PC-3 (cell line): ENCODE results near the gene KRABD2.

Source experiments
- ATAC-seq: fragments of 200-7000 bp; cut with Tn5 transposase; 2 replicates; pipeline ENCODE4 v1.9.1; 2020; ENCODE audit warnings: mild to moderate bottlenecking, moderate library complexity
- BruUV-seq: library from RNA; stranded (reverse); fragments of 400-500 nt; replicated peaks from 2 replicates; lab custom pipeline; 2021; lab: Mats Ljungman, UMichigan
- CTCF ChIA-PET: fragments of 300-600 bp; sonication (Branson Sonifier 250); formaldehyde crosslinking; loops from one replicate; lab custom pipeline; 2022; ENCODE audit warnings: antibody characterized with exemption; lab: Charles Lee
- POLR2A ChIA-PET: fragments of 300-600 bp; sonication (Branson Sonifier 250); formaldehyde crosslinking; loops from one replicate; lab custom pipeline; 2022; ENCODE audit warnings: antibody characterized with exemption; ENCODE audit not compliant: unreplicated experiment; lab: Charles Lee
- DNase-seq: peaks from one replicate; pipeline ENCODE4 v3.0.0-alpha.2; 2015
- H2AFZ ChIP-seq: fragments of 300-600 bp; sonication (generic); 2 replicates; pipeline ENCODE4 v1.6.0; 2016; ENCODE audit warnings: antibody characterized with exemption, low read length
- H3F3A ChIP-seq: fragments of 300-600 bp; sonication (generic); one replicate; pipeline ENCODE4 v1.6.0; 2017; ENCODE audit warnings: antibody characterized with exemption, low read length, control low read depth, mild to moderate bottlenecking; ENCODE audit not compliant: unreplicated experiment
- H3K27ac ChIP-seq: fragments of 300-600 bp; sonication (generic); 2 replicates; pipeline ENCODE4 v1.5.1; 2016; ENCODE audit warnings: mild to moderate bottlenecking, low read length
- H3K27me3 ChIP-seq: fragments of 300-600 bp; sonication (generic); 2 replicates; pipeline ENCODE4 v1.6.1; 2016; ENCODE audit warnings: low read length, mixed read lengths
- H3K36me3 ChIP-seq: fragments of 300-600 bp; sonication (generic); 2 replicates; pipeline ENCODE4 v1.6.1; 2016; ENCODE audit warnings: low read depth, mixed run types, low read length, mixed read lengths
- H3K4me1 ChIP-seq: fragments of 300-600 bp; sonication (generic); 2 replicates; pipeline ENCODE4 v1.5.1; 2016; ENCODE audit warnings: low read length; ENCODE audit not compliant: insufficient read depth
- H3K4me2 ChIP-seq: fragments of 300-600 bp; sonication (generic); 2 replicates; pipeline ENCODE4 v1.6.0; 2016; ENCODE audit warnings: low read length
- H3K4me3 ChIP-seq: fragments of 300-600 bp; sonication (generic); 2 replicates; pipeline ENCODE4 v1.5.1; 2016; ENCODE audit warnings: mild to moderate bottlenecking, low read length, mixed read lengths
- H3K79me2 ChIP-seq: fragments of 300-600 bp; sonication (generic); 2 replicates; pipeline ENCODE4 v1.6.1; 2017; ENCODE audit warnings: low read length, mixed read lengths
- H3K9ac ChIP-seq: fragments of 300-600 bp; sonication (generic); 2 replicates; pipeline ENCODE4 v1.6.0; 2016; ENCODE audit warnings: mild to moderate bottlenecking, low read length
- H3K9me2 ChIP-seq: fragments of 300-600 bp; sonication (generic); replicated peaks from 2 replicates; pipeline ENCODE4 v1.6.1; 2016; ENCODE audit warnings: mixed run types, low read length, mixed read lengths
- H3K9me3 ChIP-seq: fragments of 300-600 bp; sonication (generic); 2 replicates; pipeline ENCODE4 v1.6.1; 2016; ENCODE audit warnings: low read length, mixed read lengths
- H4K20me1 ChIP-seq: fragments of 300-600 bp; sonication (generic); 2 replicates; pipeline ENCODE4 v1.6.1; 2016; ENCODE audit warnings: low read length, mixed read lengths
- EZH2 ChIP-seq: fragments of 300-600 bp; sonication (generic); IDR thresholded peaks from one replicate; pipeline ENCODE4 v1.6.1; 2017; ENCODE audit warnings: antibody characterized with exemption, mild to moderate bottlenecking, low read length; ENCODE audit not compliant: unreplicated experiment
- EZH2phosphoT487 ChIP-seq: fragments of 300-600 bp; sonication (generic); IDR thresholded peaks from 2 replicates; pipeline ENCODE4 v1.6.1; 2018; ENCODE audit warnings: mild to moderate bottlenecking, antibody characterized with exemption, low read length, borderline replicate concordance
- intact Hi-C: fragments of 100-400 bp; cut with micrococcal nuclease; formaldehyde crosslinking; loops from 2 replicates; pipeline ENCODE4 v1.9.0; 2023
- TF ChIP-seq, protein P1 (sequence below): fragments of 300-600 bp; sonication (generic); conservative IDR thresholded peaks from 2 replicates; pipeline ENCODE4 v1.5.1; 2017; ENCODE audit warnings: antibody characterized with exemption, low read depth, mild to moderate bottlenecking, low read length

The KRABD2 gene

GRCh38 chr17:8412089-8412488, 35.6 kb upstream of the KRABD2 start:
- no TSS peak for BruUV-seq
- H4K20me1 ChIP-seq = no peaks in the 10 kb centered on the region
- DNase-seq (no peak), ATAC-seq (no peak)
- no peak overlapping the region for H2AFZ ChIP-seq
- H3K4me1 ChIP-seq = peaks cover 16% of the 10 kb centered on the region
- no peak overlapping the region for H3K4me3 ChIP-seq
- no peaks in the 10 kb centered on the region for H3K9me2 ChIP-seq
- H3K4me2 ChIP-seq = no peak overlapping the region
- intact Hi-C loops = no loop called here
- no peak for TF ChIP-seq EZH2
- no peak for TF ChIP-seq EZH2phosphoT487
- TF ChIP-seq, protein P1, sequence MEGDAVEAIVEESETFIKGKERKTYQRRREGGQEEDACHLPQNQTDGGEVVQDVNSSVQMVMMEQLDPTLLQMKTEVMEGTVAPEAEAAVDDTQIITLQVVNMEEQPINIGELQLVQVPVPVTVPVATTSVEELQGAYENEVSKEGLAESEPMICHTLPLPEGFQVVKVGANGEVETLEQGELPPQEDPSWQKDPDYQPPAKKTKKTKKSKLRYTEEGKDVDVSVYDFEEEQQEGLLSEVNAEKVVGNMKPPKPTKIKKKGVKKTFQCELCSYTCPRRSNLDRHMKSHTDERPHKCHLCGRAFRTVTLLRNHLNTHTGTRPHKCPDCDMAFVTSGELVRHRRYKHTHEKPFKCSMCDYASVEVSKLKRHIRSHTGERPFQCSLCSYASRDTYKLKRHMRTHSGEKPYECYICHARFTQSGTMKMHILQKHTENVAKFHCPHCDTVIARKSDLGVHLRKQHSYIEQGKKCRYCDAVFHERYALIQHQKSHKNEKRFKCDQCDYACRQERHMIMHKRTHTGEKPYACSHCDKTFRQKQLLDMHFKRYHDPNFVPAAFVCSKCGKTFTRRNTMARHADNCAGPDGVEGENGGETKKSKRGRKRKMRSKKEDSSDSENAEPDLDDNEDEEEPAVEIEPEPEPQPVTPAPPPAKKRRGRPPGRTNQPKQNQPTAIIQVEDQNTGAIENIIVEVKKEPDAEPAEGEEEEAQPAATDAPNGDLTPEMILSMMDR = no peak
- H3K27me3 ChIP-seq = no peaks in the 10 kb centered on the region
- no peaks in the 10 kb centered on the region for H3K36me3 ChIP-seq
- CTCF ChIA-PET = no interaction called here
- H3K79me2 ChIP-seq = no peaks in the 10 kb centered on the region
- H3K27ac ChIP-seq = no peak overlapping the region
- POLR2A ChIA-PET = no interaction called here
- H3K9ac ChIP-seq = no peak overlapping the region
- no peaks in the 10 kb centered on the region for H3K9me3 ChIP-seq
- no peaks in the 10 kb centered on the region for H3F3A ChIP-seq

DNA sequence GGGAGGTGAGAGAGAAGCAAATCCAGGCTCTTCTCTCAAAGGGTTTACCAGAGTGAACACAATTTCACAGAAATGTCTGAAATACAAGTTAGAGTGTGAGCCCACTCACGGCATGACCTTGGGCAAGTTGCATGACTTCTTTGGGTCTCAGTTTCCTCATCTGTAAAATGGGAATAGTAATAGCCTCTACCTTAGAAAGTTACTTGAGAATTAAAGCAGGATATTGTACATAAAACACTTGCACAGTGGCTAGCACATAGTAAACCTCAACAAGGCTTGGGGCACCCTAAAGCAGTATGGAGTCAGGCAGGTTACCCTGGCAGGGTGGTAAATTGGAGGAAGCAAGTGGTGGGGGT, 34.4 kb upstream of the KRABD2 start:
- ChIA-PET POLR2A (no interaction called here), CTCF (interaction anchor here (0.8 to 1.2 kb wide), 3 partner anchors 9 to 335 kb away, joined by 3 to 5 read pairs (median 4); no protein-coding TSS in a partner anchor)
- BruUV-seq = no TSS peak
- no peaks in the 10 kb centered on the region for H3K9me3 ChIP-seq
- TF ChIP-seq EZH2 = no peak
- no peak for TF ChIP-seq EZH2phosphoT487
- TF ChIP-seq, protein P1 = no peak
- no peak for DNase-seq
- no peaks in the 10 kb centered on the region for H3K27me3 ChIP-seq
- H4K20me1 ChIP-seq = no peaks in the 10 kb centered on the region
- no peaks in the 10 kb centered on the region for H3K36me3 ChIP-seq
- H3K9me2 ChIP-seq = no peaks in the 10 kb centered on the region
- intact Hi-C loops = loop anchor here (2.0 kb wide), 1 partner anchor 336 kb away; no protein-coding TSS in a partner anchor
- H2AFZ ChIP-seq = no peak overlapping the region
- H3K27ac ChIP-seq = no peak overlapping the region
- H3F3A ChIP-seq = no peaks in the 10 kb centered on the region
- H3K9ac ChIP-seq = no peak overlapping the region
- peaks cover 16% of the 10 kb centered on the region for H3K4me1 ChIP-seq
- ATAC-seq = no peak
- no peak overlapping the region for H3K4me3 ChIP-seq
- peak overlapping the region; percentile 21; the same call in 1 of the 2 replicates for H3K4me2 ChIP-seq
- H3K79me2 ChIP-seq = no peaks in the 10 kb centered on the region

GRCh38 chr17:8409966-8410882, 33.7 kb upstream of the KRABD2 start:
- peak; percentile 84 for DNase-seq
- Histone ChIP-seq H3K4me2 (peak overlapping the region; percentile 86), H3K36me3 (no peaks in the 10 kb centered on the region), H3K4me3 (peak overlapping the region; percentile 58), H3K9ac (no peak overlapping the region), H3K4me1 (peaks cover 16% of the 10 kb centered on the region), H3K27ac (peak overlapping the region; percentile 50), H4K20me1 (no peaks in the 10 kb centered on the region), H3F3A (no peaks in the 10 kb centered on the region), H3K9me3 (no peaks in the 10 kb centered on the region), H2AFZ (peak overlapping the region; percentile 83), H3K27me3 (no peaks in the 10 kb centered on the region), H3K79me2 (no peaks in the 10 kb centered on the region), H3K9me2 (no peaks in the 10 kb centered on the region)
- TF ChIP-seq, protein P1 = peak; percentile 81
- TF ChIP-seq EZH2 = no peak
- BruUV-seq = no TSS peak
- ATAC-seq = peak; percentile 89
- ChIA-PET CTCF (interaction anchor here (0.8 to 1.2 kb wide), 5 partner anchors 10 to 375 kb away, joined by 3 to 10 read pairs (median 5); partner anchors contain the start of gene NDEL1), POLR2A (no interaction called here)
- intact Hi-C loops = loop anchor here (2.0 kb wide), 1 partner anchor 337 kb away; no protein-coding TSS in a partner anchor
